B cell (primary cell): Measurements from ENCODE around the gene ZSWIM9. TPM values are rescaled to one million over a fixed set of nuclear protein-coding genes. Genes with fewer than 3 reads are reported as not detected.

ENCODE experiments used
- ATAC-seq: fragments of 200-7000 bp; cut with Tn5 transposase; one replicate; pipeline ENCODE4 v1.10.0; 2021; ENCODE audit warnings: low read depth, mild to moderate bottlenecking, moderate number of reproducible peaks, moderate library complexity
- CTCF ChIA-PET: fragments of 350-600 bp; sonication (Branson Sonifier 250); formaldehyde crosslinking; loops from one replicate; lab custom pipeline; 2021; ENCODE audit warnings: antibody characterized with exemption, inconsistent platforms; lab: Charles Lee
- POLR2A ChIA-PET: fragments of 350-600 bp; sonication (Branson Sonifier 250); formaldehyde crosslinking; loops from one replicate; lab custom pipeline; 2021; ENCODE audit warnings: antibody characterized with exemption; lab: Charles Lee
- DNase-seq: peaks from one replicate; pipeline ENCODE4 v3.0.0; 2013
- H2AFZ ChIP-seq: 2 replicates; pipeline ENCODE4 v1.6.1; 2012; ENCODE audit warnings: mild to moderate bottlenecking, low read depth, low read length; ENCODE audit not compliant: insufficient read depth, poor library complexity, severe bottlenecking
- H3K27ac ChIP-seq, 2 donors: 1 replicate in 1 of 2; 2 replicates in 1 of 2; pipeline ENCODE4 v1.5.1; 2012 to 2013; ENCODE audit warnings: low read length in 2 of 2, mild to moderate bottlenecking in 2 of 2, moderate library complexity in 1 of 2
- H3K27me3 ChIP-seq, 4 experiments: fragments of 200-600 bp in 1 of 4; sonication (generic) in 1 of 4; replicated peaks in 1 of 4; 1 replicate in 2 of 4; 2 replicates in 2 of 4; pipeline versions ENCODE4 v1.6.1 to v1.7.0; 2013 to 2016; ENCODE audit warnings: low read length in 3 of 4, mild to moderate bottlenecking in 2 of 4, mixed read lengths in 1 of 4, moderate library complexity in 1 of 4; ENCODE audit not compliant: insufficient read depth in 4 of 4, control insufficient read depth in 3 of 4; ENCODE audit errors: control extremely low read depth in 1 of 4
- H3K36me3 ChIP-seq, 2 experiments: replicated peaks in 1 of 2; 1 replicate in 1 of 2; 2 replicates in 1 of 2; pipeline versions ENCODE4 v1.6.1 to v1.7.1; 2013; ENCODE audit warnings: low read length in 1 of 2; ENCODE audit not compliant: insufficient read depth in 2 of 2, control insufficient read depth in 1 of 2; ENCODE audit errors: control extremely low read depth in 1 of 2, extremely low read depth in 1 of 2
- H3K4me1 ChIP-seq, 2 donors: fragments of 200-600 bp in 1 of 2; sonication (generic) in 1 of 2; 1 replicate in 1 of 2; 2 replicates in 1 of 2; pipeline versions ENCODE4 v1.5.1 to v1.6.1; 2013 to 2017; ENCODE audit warnings: low read length in 2 of 2; ENCODE audit not compliant: control insufficient read depth in 2 of 2, insufficient read depth in 2 of 2
- H3K4me2 ChIP-seq: replicated peaks from 2 replicates; pipeline ENCODE3; 2012; ENCODE audit warnings: mild to moderate bottlenecking, low read depth, low read length; ENCODE audit not compliant: poor library complexity, severe bottlenecking
- H3K4me3 ChIP-seq, 5 experiments: fragments of 200-600 bp in 1 of 5; sonication (generic) in 1 of 5; 1 replicate in 3 of 5; 2 replicates in 2 of 5; pipeline versions ENCODE4 v1.5.1 to v1.7.0; 2011 to 2016; ENCODE audit warnings: low read length in 4 of 5, mild to moderate bottlenecking in 4 of 5, low read depth in 2 of 5, control low read depth in 1 of 5, moderate library complexity in 1 of 5; ENCODE audit not compliant: insufficient read depth in 1 of 5; ENCODE audit errors: control extremely low read depth in 1 of 5, extremely low read depth in 1 of 5
- H3K79me2 ChIP-seq: fragments of 200-600 bp; sonication (generic); one replicate; pipeline ENCODE4 v1.6.0; 2016; ENCODE audit warnings: low read length; ENCODE audit not compliant: control insufficient read depth, insufficient read depth
- H3K9ac ChIP-seq: fragments of 200-600 bp; sonication (generic); 2 replicates; pipeline ENCODE4 v1.6.1; 2017; ENCODE audit warnings: mild to moderate bottlenecking, low read length, moderate library complexity
- H3K9me3 ChIP-seq, 3 donors: one replicate each; pipeline versions ENCODE4 v1.6.1 to v1.7.1; 2013; ENCODE audit warnings: low read length in 2 of 3; ENCODE audit not compliant: control insufficient read depth in 2 of 3, insufficient read depth in 1 of 3; ENCODE audit errors: control extremely low read depth in 1 of 3
- H4K20me1 ChIP-seq: 2 replicates; pipeline ENCODE4 v1.6.0; 2012; ENCODE audit warnings: mild to moderate bottlenecking, low read length; ENCODE audit not compliant: insufficient read depth, control insufficient read depth, poor library complexity, severe bottlenecking
- H3K27ac Mint-ChIP-seq: one replicate; pipeline ENCODE4 v1.8.0; 2021; ENCODE audit warnings: mixed read lengths
- H3K27me3 Mint-ChIP-seq: one replicate; pipeline ENCODE4 v1.8.0; 2021; ENCODE audit warnings: mixed read lengths
- H3K4me1 Mint-ChIP-seq: one replicate; pipeline ENCODE4 v1.8.0; 2021; ENCODE audit warnings: mixed read lengths
- H3K4me3 Mint-ChIP-seq: one replicate; pipeline ENCODE4 v1.8.0; 2021; ENCODE audit warnings: mixed read lengths
- H3K9me3 Mint-ChIP-seq: one replicate; pipeline ENCODE4 v1.8.0; 2022; ENCODE audit warnings: mixed read lengths; ENCODE audit not compliant: insufficient read depth
- CTCF ChIP-seq: fragments of 200-600 bp; IDR thresholded peaks from one replicate; pipeline ENCODE4 v1.8.0; 2022; ENCODE audit warnings: antibody characterized with exemption, mild to moderate bottlenecking
- EZH2 ChIP-seq: IDR thresholded peaks from 2 replicates; pipeline ENCODE4 v1.6.1; 2012; ENCODE audit warnings: borderline replicate concordance, low read depth, mild to moderate bottlenecking, moderate library complexity, low read length; ENCODE audit not compliant: insufficient read depth, poor library complexity, severe bottlenecking
- WGBS: methylation state at CpG from one replicate; pipeline ENCODE4 v1.1.5; 2013; ENCODE audit warnings: missing lambda C conversion rate; ENCODE audit not compliant: insufficient coverage; 5-methylcytosine and 5-hydroxymethylcytosine counted together
- intact Hi-C: fragments of 100-400 bp; cut with micrococcal nuclease; formaldehyde crosslinking; loops from one replicate; pipeline ENCODE4 v1.10.0; 2022
- polyA plus RNA-seq: library from polyadenylated mRNA; depleted of rRNA; stranded (reverse); fragments of >200 nt; gene quantifications from 2 replicates; pipeline ENCODE4 v1.2.3, GENCODE V29; 2012
- total RNA-seq, 2 donors: library from RNA; stranded (reverse); fragments of 120-200 nt in 1 of 2; gene quantifications; 1 replicate in 1 of 2; 2 replicates in 1 of 2; pipeline versions ENCODE4 v1.2.3 to v1.2.4, GENCODE V29; 2013 to 2022

The ZSWIM9 gene
- total and polyA plus RNA-seq, 2 donors (not counting 1 experiment from before 2014, with no cell fraction given): 1.7 to 15.7 TPM

GRCh38 chr19:48186015-48186414 lies 15.5 kb downstream of the ZSWIM9 start:
- Histone ChIP-seq H3K27ac (peak overlapping the region; percentile 55 to 71), H3K4me1 (peaks cover 19 to 23% of the 10 kb centered on the region in 2 donors), H3K27me3 (no peaks in the 10 kb centered on the region), H4K20me1 (no peaks in the 10 kb centered on the region), H3K4me2 (peak overlapping the region; percentile 61), H3K4me3 (no peak overlapping the region), H2AFZ (peak overlapping the region; percentile 46), H3K36me3 (peaks cover 1 to 2% of the 10 kb centered on the region in 2 experiments), H3K9ac (no peak overlapping the region), H3K79me2 (peaks cover 3% of the 10 kb centered on the region), H3K9me3 (peaks cover 0 to 9% (median 8%) of the 10 kb centered on the region in 3 donors)
- ATAC-seq (peak; percentile 12), DNase-seq (peak; percentile 32)
- ChIA-PET CTCF (interaction anchor here (0.6 to 1.7 kb wide), 4 partner anchors 8 to 80 kb away, joined by 4 to 5 read pairs (median 4); no protein-coding TSS in a partner anchor), POLR2A (interaction anchor here (1.2 to 2.4 kb wide), 2 partner anchors 14 to 18 kb away, joined by 5 to 11 read pairs; no protein-coding TSS in a partner anchor)
- Mint-ChIP-seq H3K27me3 (no peaks in the 10 kb centered on the region), H3K4me1 (peaks cover 29% of the 10 kb centered on the region), H3K9me3 (peaks cover 7% of the 10 kb centered on the region), H3K4me3 (peak overlapping the region; percentile 71), H3K27ac (peak overlapping the region; percentile 90)
- no peak for TF ChIP-seq EZH2
- no peak for TF ChIP-seq CTCF
- 100% methylated on average over 1 of the region's 5 CpGs for WGBS
- intact Hi-C loops: no loop called here

GRCh38 chr19:48186541-48186991 lies 16.1 kb downstream of the ZSWIM9 start:
- POLR2A ChIA-PET: interaction anchor here (1.2 kb wide), 1 partner anchor 14 kb away, joined by 5 read pairs; no protein-coding TSS in a partner anchor
- Histone ChIP-seq H3K27ac (peak overlapping the region; percentile 55 to 71), H3K9me3 (peaks cover 0 to 8% (median 3%) of the 10 kb centered on the region in 3 donors), H3K36me3 (peaks cover 0 to 2% of the 10 kb centered on the region in 2 experiments), H3K9ac (no peak overlapping the region), H4K20me1 (no peaks in the 10 kb centered on the region), H2AFZ (peak overlapping the region; percentile 46), H3K4me2 (peak overlapping the region; percentile 61), H3K79me2 (peaks cover 3% of the 10 kb centered on the region), H3K27me3 (no peaks in the 10 kb centered on the region), H3K4me3 (peak overlapping the region in 1 of 5 experiments; percentile 20), H3K4me1 (peaks cover 19 to 23% of the 10 kb centered on the region in 2 donors)
- H3K4me3 Mint-ChIP-seq: peak overlapping the region; percentile 71
- intact Hi-C loops: no loop called here
- WGBS: 5% methylated on average over 6 of the region's 8 CpGs
- DNase-seq: peak; percentile 47
- peak overlapping the region; percentile 90 for H3K27ac Mint-ChIP-seq
- peaks cover 3% of the 10 kb centered on the region for H3K9me3 Mint-ChIP-seq
- no peak for TF ChIP-seq CTCF
- TF ChIP-seq EZH2: no peak
- H3K4me1 Mint-ChIP-seq: peaks cover 29% of the 10 kb centered on the region
- no peaks in the 10 kb centered on the region for H3K27me3 Mint-ChIP-seq
- peak; percentile 69 for ATAC-seq
- CTCF ChIA-PET: interaction anchor here (0.6 to 1.7 kb wide), 3 partner anchors 31 to 80 kb away, joined by 4 to 5 read pairs (median 4); no protein-coding TSS in a partner anchor
